Measurements from ENCODE around the gene WSCD1. TPM values are rescaled to one million over a fixed set of nuclear protein-coding genes. Genes with fewer than 3 reads are reported as not detected.

WSCD1 gene
- total and polyA plus RNA-seq, 2 donors (not counting 3 experiments of a cell fraction or from before 2014, with no cell fraction given): 21.5 to 49.4 TPM

DNA sequence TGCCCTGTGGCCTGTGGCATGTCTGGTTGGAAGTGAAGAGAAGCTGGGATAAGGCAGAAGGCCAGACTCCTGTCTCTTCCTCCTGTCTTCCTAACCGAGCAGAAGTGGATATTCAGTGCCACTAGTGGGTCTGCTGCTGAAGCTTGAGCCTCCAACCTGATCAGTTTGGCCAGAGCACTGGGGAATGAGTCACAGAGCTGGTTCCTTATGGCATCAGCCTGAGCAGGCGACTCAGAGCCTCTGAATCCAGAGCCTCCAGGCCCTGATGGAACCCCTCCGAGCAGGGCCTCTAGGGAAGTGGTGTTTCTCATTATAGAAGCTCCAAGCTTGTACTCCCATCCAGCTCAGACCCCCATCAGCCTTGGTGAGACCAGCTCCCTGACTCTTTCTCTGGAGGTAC, 2.0 kb downstream of the WSCD1 start:
- ChIA-PET CTCF (interaction anchor here (0.8 to 2.5 kb wide), 13 partner anchors 9 to 350 kb away, joined by 3 to 10 read pairs (median 4); no protein-coding TSS in a partner anchor), POLR2A (interaction anchor here (0.8 to 1.1 kb wide), 2 partner anchors 18 kb away, joined by 4 to 7 read pairs; no protein-coding TSS in a partner anchor)
- Histone ChIP-seq H3K27me3 (ENCODE audit: control insufficient read depth in 2 of 2, insufficient read depth in 2 of 2, low read length in 2 of 2) (peaks cover 3 to 10% of the 10 kb centered on the region in 2 experiments), H3K9me1 (replicated peaks; ENCODE audit: control insufficient read depth, extremely low read depth, insufficient read depth, low read length) (no peaks in the 10 kb centered on the region), H3K9ac (replicated peaks; ENCODE audit: extremely low read depth, insufficient read depth, low read length) (no peak overlapping the region), H3K36me3 (ENCODE audit: control insufficient read depth in 2 of 2, extremely low read depth in 1 of 2, insufficient read depth in 2 of 2, low read length in 2 of 2) (no peaks in the 10 kb centered on the region), H3K9me3 (replicated peaks; ENCODE audit: control insufficient read depth, insufficient read depth, low read length) (no peaks in the 10 kb centered on the region), H2AFZ (ENCODE audit: low read depth, low read length) (no peak overlapping the region), H3K4me1 (ENCODE audit: control insufficient read depth, extremely low read depth, insufficient read depth, low read length) (peaks cover 14% of the 10 kb centered on the region), H3K4me3 (replicated peaks in 1 of 3; ENCODE audit: insufficient read depth in 1 of 3, low read depth in 1 of 3, low read length in 3 of 3) (no peak overlapping the region), H3K79me2 (ENCODE audit: control insufficient read depth, insufficient read depth, low read length) (peaks cover 42% of the 10 kb centered on the region), H4K20me1 (replicated peaks; ENCODE audit: control insufficient read depth, extremely low read depth, insufficient read depth, low read length) (no peaks in the 10 kb centered on the region), H3K4me2 (ENCODE audit: insufficient read depth, low read length) (no peak overlapping the region), H3K27ac (ENCODE audit: insufficient read depth, low read depth, low read length) (no peak overlapping the region)
- FAIRE-seq (peak; percentile 68), DNase-seq (ENCODE audit: low read depth, low spot score) (peak; percentile 12)
- BruUV-seq (replicated peaks): no TSS peak
- intact Hi-C loops (cut with micrococcal nuclease): loop anchor here (5.0 kb wide), 1 partner anchor 485 kb away; no protein-coding TSS in a partner anchor
- TF ChIP-seq FOS (IDR thresholded peaks at IDR 0.05; ENCODE audit: borderline replicate concordance, insufficient read depth, low read length) (peak; percentile 48), EZH2 (IDR thresholded peaks at IDR 0.05; ENCODE audit: borderline replicate concordance, low read depth, low read length, severe bottlenecking) (no peak), GATA2 (IDR thresholded peaks at IDR 0.05; ENCODE audit: insufficient read depth, insufficient read length, low read depth, low read length) (no peak), POLR2AphosphoS5 (IDR thresholded peaks at IDR 0.05; ENCODE audit: insufficient read depth, low read depth, low read length) (no peak), MYC (IDR thresholded peaks at IDR 0.05; ENCODE audit: low read depth, low read length) (no peak), POLR2A (IDR thresholded peaks at IDR 0.05; ENCODE audit: low read depth, low read length) (no peak), JUN (IDR thresholded peaks at IDR 0.05; ENCODE audit: borderline replicate concordance, insufficient read depth, insufficient read length, low read depth) (no peak)
- TF ChIP-seq, protein P1, sequence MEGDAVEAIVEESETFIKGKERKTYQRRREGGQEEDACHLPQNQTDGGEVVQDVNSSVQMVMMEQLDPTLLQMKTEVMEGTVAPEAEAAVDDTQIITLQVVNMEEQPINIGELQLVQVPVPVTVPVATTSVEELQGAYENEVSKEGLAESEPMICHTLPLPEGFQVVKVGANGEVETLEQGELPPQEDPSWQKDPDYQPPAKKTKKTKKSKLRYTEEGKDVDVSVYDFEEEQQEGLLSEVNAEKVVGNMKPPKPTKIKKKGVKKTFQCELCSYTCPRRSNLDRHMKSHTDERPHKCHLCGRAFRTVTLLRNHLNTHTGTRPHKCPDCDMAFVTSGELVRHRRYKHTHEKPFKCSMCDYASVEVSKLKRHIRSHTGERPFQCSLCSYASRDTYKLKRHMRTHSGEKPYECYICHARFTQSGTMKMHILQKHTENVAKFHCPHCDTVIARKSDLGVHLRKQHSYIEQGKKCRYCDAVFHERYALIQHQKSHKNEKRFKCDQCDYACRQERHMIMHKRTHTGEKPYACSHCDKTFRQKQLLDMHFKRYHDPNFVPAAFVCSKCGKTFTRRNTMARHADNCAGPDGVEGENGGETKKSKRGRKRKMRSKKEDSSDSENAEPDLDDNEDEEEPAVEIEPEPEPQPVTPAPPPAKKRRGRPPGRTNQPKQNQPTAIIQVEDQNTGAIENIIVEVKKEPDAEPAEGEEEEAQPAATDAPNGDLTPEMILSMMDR (IDR thresholded peaks at IDR 0.05; ENCODE audit: extremely low read depth in 1 of 2, insufficient read depth in 1 of 2, low read depth in 1 of 2, low read length in 2 of 2): no peak
- TF ChIP-seq, protein P2, sequence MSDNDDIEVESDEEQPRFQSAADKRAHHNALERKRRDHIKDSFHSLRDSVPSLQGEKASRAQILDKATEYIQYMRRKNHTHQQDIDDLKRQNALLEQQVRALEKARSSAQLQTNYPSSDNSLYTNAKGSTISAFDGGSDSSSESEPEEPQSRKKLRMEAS (IDR thresholded peaks at IDR 0.05; ENCODE audit: insufficient read depth, insufficient read length): no peak
- dilution Hi-C loops (cut with MboI; ENCODE audit: extremely low pct_ligation_motif_present, low sequenced_read_pairs): no loop called here

All from endothelial cell of umbilical vein (primary cell).